ENCODE measurements around the gene TNS1.

- no peak for TF ChIP-seq CTCF (IDR thresholded peaks at IDR 0.05 in 2 of 3, conservative IDR thresholded peaks at IDR 0.05 in 1 of 3; ENCODE audit: control insufficient read depth in 2 of 3, extremely low read depth in 1 of 3, insufficient read depth in 1 of 3, low read depth in 3 of 3, low read length in 3 of 3)
- TF ChIP-seq NR2F1 (conservative IDR thresholded peaks at IDR 0.05) = no peak
- TF ChIP-seq ATF2 (IDR thresholded peaks at IDR 0.05; ENCODE audit: low read length) = no peak
Observed at GRCh38 chr2:217900780-217901360, 101.9 kb downstream of the TNS1 start.
